ENCODE measurements around the gene DAD1.
A peak's percentile ranks its signal among the peaks of the same experiment; 100 is the strongest.

DAD1 gene

DNA sequence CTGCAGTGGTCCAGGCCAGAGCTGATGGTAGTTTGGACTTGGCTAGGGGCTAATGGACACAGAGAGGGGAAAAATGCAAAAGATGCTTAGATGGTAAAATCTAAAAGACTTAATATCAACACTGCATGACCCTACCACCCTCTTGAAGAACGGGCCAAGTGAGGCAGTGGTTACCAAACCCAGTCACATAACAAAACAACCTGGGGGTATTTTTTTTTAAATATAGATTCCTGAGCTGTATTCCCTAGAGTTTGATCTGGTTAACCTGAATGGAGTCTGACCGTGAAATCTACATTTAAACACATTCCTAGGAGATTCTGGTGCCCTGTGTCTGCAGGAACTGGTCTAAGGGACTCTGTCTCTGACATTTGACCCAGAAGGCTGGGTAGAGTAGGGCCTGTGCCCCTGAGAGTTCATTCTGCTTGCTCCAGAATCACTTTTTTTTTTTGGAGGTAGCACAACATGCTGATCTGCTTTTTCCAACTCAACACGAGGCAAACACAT is 24.8 kb upstream of the DAD1 start:
- DNase-seq (ENCODE audit: insufficient read length) (no peak), FAIRE-seq (no peak)
- TF ChIP-seq TAF1 (IDR thresholded peaks at IDR 0.05; ENCODE audit: borderline replicate concordance, low read depth, low read length) (no peak), POLR2AphosphoS5 (IDR thresholded peaks at IDR 0.05; ENCODE audit: low read depth, low read length) (no peak), POLR2A (IDR thresholded peaks at IDR 0.05; ENCODE audit: low read depth, low read length) (no peak)

DNA sequence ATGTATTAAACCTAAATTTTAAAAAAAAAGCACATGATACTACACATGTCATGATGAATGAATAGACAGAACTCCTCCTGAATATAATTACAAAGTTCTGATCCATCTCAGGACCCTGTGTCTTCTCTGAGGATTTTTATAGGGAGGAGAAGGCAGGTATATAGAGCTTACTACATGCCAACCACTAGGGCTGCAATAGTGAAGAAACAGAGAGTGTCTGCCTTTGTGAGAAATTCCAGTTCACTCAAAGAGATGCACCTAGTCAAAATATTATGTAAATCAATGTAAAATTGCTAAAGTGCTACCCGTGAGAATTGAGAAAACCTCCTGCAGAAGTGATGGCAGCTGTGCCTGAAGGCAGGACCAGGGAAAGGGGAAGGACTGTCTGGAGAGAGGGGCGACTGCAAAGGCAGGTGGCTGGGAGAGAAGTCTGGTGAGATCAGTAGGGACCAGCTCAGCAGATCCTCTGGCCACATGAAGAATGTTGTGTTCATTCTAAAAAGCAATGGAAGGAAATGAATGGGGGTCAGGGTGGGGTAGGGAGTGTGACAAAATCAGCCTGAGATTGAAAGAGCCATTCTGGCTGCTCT is 24.2 kb upstream of the DAD1 start:
- no peak for TF ChIP-seq TAF1 (IDR thresholded peaks at IDR 0.05; ENCODE audit: borderline replicate concordance, low read depth, low read length)
- TF ChIP-seq POLR2AphosphoS5 (IDR thresholded peaks at IDR 0.05; ENCODE audit: low read depth, low read length), result no peak
- no peak for DNase-seq (ENCODE audit: insufficient read length)
- no peak for FAIRE-seq

DNA sequence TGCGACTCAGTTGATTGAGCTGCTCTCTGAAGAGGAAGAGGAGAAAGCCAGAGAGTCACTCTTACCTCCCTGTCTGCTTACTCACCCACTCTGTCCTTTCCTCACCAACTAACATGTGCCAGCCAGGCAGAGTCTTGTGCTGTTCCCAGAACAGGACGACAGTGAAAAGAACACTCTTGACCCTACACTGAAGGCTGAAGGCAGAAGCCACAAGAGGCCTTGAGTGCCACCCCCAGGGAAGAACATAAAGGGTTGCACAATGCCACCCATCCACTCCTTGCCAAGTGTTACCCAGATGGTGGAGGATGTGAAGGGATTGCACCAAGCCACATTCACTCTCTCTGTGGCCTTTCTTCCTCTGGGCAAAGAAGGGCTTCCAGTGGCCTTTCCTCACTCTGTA is 21.9 kb upstream of the DAD1 start:
- FAIRE-seq (no peak), DNase-seq (ENCODE audit: insufficient read length) (no peak)
- no peak for TF ChIP-seq TAF1 (IDR thresholded peaks at IDR 0.05; ENCODE audit: borderline replicate concordance, low read depth, low read length)
- TF ChIP-seq POLR2AphosphoS5 (IDR thresholded peaks at IDR 0.05; ENCODE audit: low read depth, low read length), result no peak

DNA sequence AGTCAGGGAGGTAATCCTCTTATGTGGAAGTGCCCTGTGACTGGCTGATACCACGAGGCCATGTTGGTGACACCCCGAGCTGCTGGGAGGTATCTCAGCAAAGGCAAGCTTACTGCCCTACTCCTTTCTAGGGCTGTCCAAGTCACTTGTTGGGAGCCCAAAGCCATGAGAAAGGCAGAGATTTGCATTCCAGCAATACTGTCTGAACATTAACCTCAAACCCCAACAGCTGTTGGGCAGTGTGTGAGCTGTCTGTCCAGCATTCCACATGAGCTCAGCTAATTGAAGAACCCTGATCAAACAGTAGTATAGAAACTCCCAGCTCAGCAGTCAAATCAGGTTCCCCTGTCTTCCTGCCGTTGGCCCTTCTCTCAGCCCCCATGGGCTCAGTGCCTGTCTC is 18.3 kb upstream of the DAD1 start:
- no peak for DNase-seq (ENCODE audit: insufficient read length)
- no peak for TF ChIP-seq POLR2AphosphoS5 (IDR thresholded peaks at IDR 0.05; ENCODE audit: low read depth, low read length)
- TF ChIP-seq TAF1 (IDR thresholded peaks at IDR 0.05; ENCODE audit: borderline replicate concordance, low read depth, low read length), result no peak
- TF ChIP-seq POLR2A (IDR thresholded peaks at IDR 0.05; ENCODE audit: low read depth, low read length), result no peak
- no peak for FAIRE-seq

DNA sequence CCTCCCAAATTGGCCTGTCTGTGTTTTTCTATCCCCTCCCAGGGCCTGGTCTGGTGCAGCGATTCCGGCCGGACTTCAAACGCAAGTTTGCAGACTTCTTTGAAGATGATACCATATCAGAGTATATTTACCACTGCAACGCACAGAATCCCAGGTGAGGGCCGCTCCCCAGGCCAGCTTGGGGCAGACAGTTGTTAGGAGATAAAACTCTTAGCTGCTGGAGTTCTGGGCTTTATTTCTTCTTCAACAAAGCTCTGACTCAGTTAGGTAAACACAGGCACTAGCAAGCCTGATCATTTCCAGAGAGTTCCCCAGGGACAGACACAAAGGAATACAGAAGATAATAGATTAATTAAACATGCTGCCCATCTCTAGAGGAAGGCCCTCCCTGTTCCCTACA is 17.4 kb upstream of the DAD1 start:
- FAIRE-seq, result no peak
- DNase-seq (ENCODE audit: insufficient read length), result no peak
- no peak for TF ChIP-seq POLR2A (IDR thresholded peaks at IDR 0.05; ENCODE audit: low read depth, low read length)
- no peak for TF ChIP-seq TAF1 (IDR thresholded peaks at IDR 0.05; ENCODE audit: borderline replicate concordance, low read depth, low read length)
- no peak for TF ChIP-seq POLR2AphosphoS5 (IDR thresholded peaks at IDR 0.05; ENCODE audit: low read depth, low read length)

DNA sequence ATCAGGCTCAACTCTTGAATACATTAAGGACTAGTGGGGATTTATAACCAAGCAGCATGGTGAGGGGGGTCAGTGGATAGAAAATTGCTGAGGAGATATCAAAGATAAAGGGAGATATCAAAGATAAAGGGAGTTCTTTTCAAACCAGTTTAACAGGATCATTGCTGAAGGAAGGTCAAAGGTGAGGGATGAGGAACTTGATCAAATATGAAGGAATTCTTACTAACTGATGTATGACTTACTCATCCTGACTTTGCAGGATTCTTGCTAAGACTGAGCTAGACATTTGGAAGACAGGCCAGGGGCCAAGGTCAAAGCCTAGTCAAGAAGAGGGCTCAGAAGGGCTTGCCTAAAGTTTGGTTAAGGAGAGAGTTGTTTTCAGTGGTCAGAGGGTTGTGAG is 13.8 kb upstream of the DAD1 start:
- DNase-seq (ENCODE audit: insufficient read length) (no peak), FAIRE-seq (no peak)
- no peak for TF ChIP-seq TAF1 (IDR thresholded peaks at IDR 0.05; ENCODE audit: borderline replicate concordance, low read depth, low read length)
- TF ChIP-seq POLR2AphosphoS5 (IDR thresholded peaks at IDR 0.05; ENCODE audit: low read depth, low read length), result no peak
- TF ChIP-seq POLR2A (IDR thresholded peaks at IDR 0.05; ENCODE audit: low read depth, low read length), result no peak

DNA sequence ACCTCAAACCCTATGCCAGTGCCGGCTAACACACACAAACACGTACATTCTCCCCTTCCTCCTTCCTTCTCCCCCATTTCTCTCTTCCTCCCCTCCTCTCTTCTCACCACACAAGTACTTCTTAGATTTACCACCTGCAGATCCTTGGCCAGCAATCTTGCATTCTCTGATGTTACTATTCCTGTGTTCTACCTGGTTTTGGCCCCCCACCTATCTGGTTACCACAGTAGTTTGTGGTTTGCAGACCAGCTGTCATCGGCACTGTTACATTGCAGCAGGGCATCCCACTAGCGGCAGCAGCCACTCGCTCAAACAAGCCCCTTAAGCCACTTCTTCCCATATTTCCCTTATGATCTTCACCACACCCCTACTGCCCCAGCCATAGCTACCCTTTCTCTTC is 13.0 kb upstream of the DAD1 start:
- TF ChIP-seq POLR2AphosphoS5 (IDR thresholded peaks at IDR 0.05; ENCODE audit: low read depth, low read length), result no peak
- no peak for TF ChIP-seq TAF1 (IDR thresholded peaks at IDR 0.05; ENCODE audit: borderline replicate concordance, low read depth, low read length)
- no peak for TF ChIP-seq POLR2A (IDR thresholded peaks at IDR 0.05; ENCODE audit: low read depth, low read length)
- DNase-seq (ENCODE audit: insufficient read length) (no peak), FAIRE-seq (no peak)

DNA sequence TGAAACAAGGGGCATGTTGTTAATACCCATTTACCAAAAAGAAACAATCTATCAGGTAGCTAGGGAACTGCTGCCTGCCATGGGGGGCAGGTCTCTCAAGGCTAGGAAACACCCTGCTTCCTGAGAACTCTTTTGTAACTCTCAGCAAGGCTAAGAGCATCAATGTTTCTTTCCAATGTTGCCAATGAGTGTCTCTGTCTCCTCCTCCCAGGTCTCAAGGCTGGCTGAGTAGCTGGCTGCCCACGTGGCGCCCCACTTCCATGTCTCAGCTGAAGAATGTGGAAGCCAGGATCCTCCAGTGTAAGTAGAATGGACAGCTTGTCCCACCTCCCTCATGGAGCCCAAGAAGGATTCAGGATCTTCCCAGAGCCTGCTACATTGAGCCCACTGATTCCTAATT is 12.4 kb upstream of the DAD1 start:
- no peak for FAIRE-seq
- no peak for DNase-seq (ENCODE audit: insufficient read length)
- TF ChIP-seq POLR2A (IDR thresholded peaks at IDR 0.05; ENCODE audit: low read depth, low read length), result no peak
- no peak for TF ChIP-seq TAF1 (IDR thresholded peaks at IDR 0.05; ENCODE audit: borderline replicate concordance, low read depth, low read length)
- TF ChIP-seq POLR2AphosphoS5 (IDR thresholded peaks at IDR 0.05; ENCODE audit: low read depth, low read length), result no peak

DNA sequence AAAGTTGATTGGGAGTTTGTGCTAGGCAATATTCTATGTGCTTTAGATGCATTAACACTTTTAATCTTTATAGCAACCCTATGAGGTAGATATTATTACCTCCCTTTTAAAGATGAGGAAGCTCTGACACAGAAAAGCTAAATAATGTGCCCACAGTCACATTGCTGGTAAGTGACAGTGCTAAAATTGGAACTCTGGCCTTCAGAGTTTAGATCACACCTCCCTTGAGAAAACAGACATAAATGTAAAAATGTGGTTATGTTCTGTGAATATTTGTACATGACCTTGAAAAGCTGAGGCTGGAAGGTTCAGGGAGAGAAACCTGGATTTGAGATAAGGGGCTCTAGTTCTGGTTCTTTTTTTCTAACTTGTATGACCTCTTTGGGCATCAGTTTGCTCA is 11.0 kb upstream of the DAD1 start:
- no peak for DNase-seq (ENCODE audit: insufficient read length)
- no peak for FAIRE-seq
- TF ChIP-seq TAF1 (IDR thresholded peaks at IDR 0.05; ENCODE audit: borderline replicate concordance, low read depth, low read length), result no peak
- TF ChIP-seq POLR2A (IDR thresholded peaks at IDR 0.05; ENCODE audit: low read depth, low read length), result no peak
- TF ChIP-seq POLR2AphosphoS5 (IDR thresholded peaks at IDR 0.05; ENCODE audit: low read depth, low read length), result no peak

DNA sequence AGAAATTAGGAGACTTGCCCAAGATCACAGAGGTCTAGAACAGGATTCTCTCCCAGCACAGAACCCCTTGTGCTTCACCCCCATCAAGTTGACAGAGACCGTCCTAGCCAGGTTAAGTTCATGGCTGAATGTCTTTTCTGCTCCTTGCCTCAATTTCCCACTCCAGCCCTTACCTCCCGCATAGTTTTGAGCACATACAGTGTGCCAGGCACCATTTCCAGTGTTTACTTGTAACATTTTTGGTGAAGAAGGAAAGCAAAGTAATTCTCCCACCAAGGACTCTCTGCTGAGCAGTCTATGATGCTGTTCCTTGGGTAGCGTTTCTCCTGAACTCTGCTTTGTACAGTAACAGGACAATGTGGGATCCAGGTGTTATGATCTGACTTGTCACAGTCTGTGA is 10.3 kb upstream of the DAD1 start:
- FAIRE-seq, result no peak

DNA sequence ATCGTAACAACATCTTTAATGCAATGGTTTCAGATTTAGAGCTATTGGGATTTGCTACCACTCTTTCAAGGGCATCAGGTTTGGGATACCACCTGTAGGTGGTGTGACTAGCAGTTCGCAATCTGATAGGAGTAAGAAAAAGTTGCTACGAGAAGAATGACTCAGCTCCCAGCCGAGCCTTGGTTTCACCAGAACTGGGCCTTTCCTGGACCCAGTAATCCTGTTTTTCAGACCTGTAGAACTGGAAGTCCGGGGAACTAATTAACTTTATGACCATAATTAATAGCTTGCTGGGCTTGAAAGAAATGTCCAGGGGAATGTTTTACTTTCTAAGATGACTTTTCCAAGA is 9.8 kb upstream of the DAD1 start:
- FAIRE-seq (no peak), DNase-seq (ENCODE audit: insufficient read length) (peak; percentile 38)
- no peak for TF ChIP-seq TAF1 (IDR thresholded peaks at IDR 0.05; ENCODE audit: borderline replicate concordance, low read depth, low read length)
- no peak for TF ChIP-seq POLR2A (IDR thresholded peaks at IDR 0.05; ENCODE audit: low read depth, low read length)
- no peak for TF ChIP-seq POLR2AphosphoS5 (IDR thresholded peaks at IDR 0.05; ENCODE audit: low read depth, low read length)

More for the DNA sequence above, 10.3 kb upstream of the DAD1 start:
- TF ChIP-seq TAF1 (IDR thresholded peaks at IDR 0.05; ENCODE audit: borderline replicate concordance, low read depth, low read length) (no peak), POLR2A (IDR thresholded peaks at IDR 0.05; ENCODE audit: low read depth, low read length) (no peak), POLR2AphosphoS5 (IDR thresholded peaks at IDR 0.05; ENCODE audit: low read depth, low read length) (no peak)
- DNase-seq (ENCODE audit: insufficient read length), result no peak

DNA sequence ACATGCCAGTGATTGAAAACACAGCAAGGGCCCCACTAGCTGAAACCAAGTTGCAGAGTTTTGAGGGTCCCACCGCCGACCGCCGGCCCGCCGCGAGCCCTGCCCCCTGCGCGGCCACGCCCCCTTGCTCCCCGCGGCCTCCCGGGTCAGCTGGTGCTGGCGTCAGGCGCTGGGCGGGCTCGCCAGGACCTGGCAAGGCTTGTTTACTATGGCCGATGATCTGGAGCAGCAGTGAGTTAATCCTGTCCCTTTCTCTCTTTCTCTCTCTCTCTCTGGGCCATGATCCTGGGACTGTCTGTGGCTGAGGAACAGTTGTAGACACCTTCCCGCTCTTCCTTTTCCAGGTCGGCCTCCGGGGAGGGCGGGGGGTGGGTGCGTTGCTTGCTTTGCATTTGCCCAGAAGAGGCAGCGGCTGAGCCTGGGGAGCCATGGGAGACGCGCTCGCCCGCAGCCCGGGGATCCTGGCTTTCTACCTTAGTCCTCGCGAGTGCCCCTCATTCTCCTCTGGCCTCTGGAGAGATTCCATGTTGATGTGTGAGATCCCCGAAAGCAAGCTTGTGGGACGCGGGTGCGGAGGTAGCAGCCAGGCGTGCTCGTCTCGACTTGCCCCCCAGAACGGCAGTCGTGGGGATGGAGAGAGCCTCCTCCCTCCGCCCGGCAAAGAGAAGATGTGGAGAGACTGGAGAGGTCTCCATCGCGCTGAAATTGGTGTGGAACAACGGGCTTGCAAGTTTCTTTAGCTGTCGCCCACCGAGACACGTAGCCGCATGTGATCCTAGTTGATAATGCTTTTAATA is 9.3 kb upstream of the DAD1 start, which contains the start of gene ABHD4:
TSS of gene ABHD4 (plus strand) at position 202 of the 797 bp plus-strand sequence. CDS start at position 209, 7 bp downstream.
- FAIRE-seq (peak; percentile 61), DNase-seq (ENCODE audit: insufficient read length) (peak; percentile 78)
- TF ChIP-seq POLR2A (IDR thresholded peaks at IDR 0.05; ENCODE audit: low read depth, low read length) (peak; percentile 46; the same call in 1 of the 2 replicates), POLR2AphosphoS5 (IDR thresholded peaks at IDR 0.05; ENCODE audit: low read depth, low read length) (no peak), TAF1 (IDR thresholded peaks at IDR 0.05; ENCODE audit: borderline replicate concordance, low read depth, low read length) (no peak)

Data from GM12892 (cell line).